Activated CD8-positive, alpha-beta T cell treated with anti-CD3 and anti-CD28 coated beads, Interleukin-2, amount 10 ng/mL, durations not matched to agents 7 days and 5 days (primary cell): Measurements from ENCODE around the gene DNAL4. TPM values are rescaled to one million over a fixed set of nuclear protein-coding genes. Genes with fewer than 3 reads are reported as not detected.
A peak's percentile ranks its signal among the peaks of the same experiment; 100 is the strongest.

Source experiments
- ATAC-seq: fragments of 150-1000 bp; cut with Tn5 transposase; one replicate; pipeline ENCODE4 v1.10.0; 2021; ENCODE audit warnings: moderate library complexity
- CTCF ChIA-PET: fragments of 350-600 bp; sonication (Branson Sonifier 250); formaldehyde crosslinking; loops from one replicate; lab custom pipeline; 2021; ENCODE audit warnings: antibody characterized with exemption; lab: Charles Lee
- POLR2A ChIA-PET: fragments of 350-600 bp; sonication (Branson Sonifier 250); formaldehyde crosslinking; loops from one replicate; lab custom pipeline; 2021; ENCODE audit warnings: antibody characterized with exemption; lab: Charles Lee
- DNase-seq: peaks from one replicate; pipeline ENCODE4 v3.0.0-alpha.2; 2020
- H3K27ac Mint-ChIP-seq: one replicate; pipeline ENCODE4 v1.8.0; 2021; ENCODE audit warnings: mild to moderate bottlenecking, mixed read lengths
- H3K27me3 Mint-ChIP-seq: one replicate; pipeline ENCODE4 v1.8.0; 2021; ENCODE audit warnings: low read depth, mixed read lengths
- H3K36me3 Mint-ChIP-seq: one replicate; pipeline ENCODE4 v1.8.0; 2021; ENCODE audit warnings: low read depth, mixed read lengths
- H3K4me1 Mint-ChIP-seq: one replicate; pipeline ENCODE4 v1.8.0; 2021; ENCODE audit warnings: low read depth, mixed read lengths
- H3K4me3 Mint-ChIP-seq: one replicate; pipeline ENCODE4 v1.8.0; 2021; ENCODE audit warnings: mild to moderate bottlenecking, mixed read lengths
- H3K9me3 Mint-ChIP-seq: one replicate; pipeline ENCODE4 v1.8.0; 2022; ENCODE audit warnings: mixed read lengths; ENCODE audit not compliant: insufficient read depth
- total RNA-seq, 2 experiments: library from RNA; stranded (reverse); gene quantifications; one replicate each; pipeline ENCODE4 v1.2.3, GENCODE V29; 2021

The DNAL4 gene
- total RNA-seq, 2 experiments from 2014 or later, result 8.0 to 8.6 TPM

DNA sequence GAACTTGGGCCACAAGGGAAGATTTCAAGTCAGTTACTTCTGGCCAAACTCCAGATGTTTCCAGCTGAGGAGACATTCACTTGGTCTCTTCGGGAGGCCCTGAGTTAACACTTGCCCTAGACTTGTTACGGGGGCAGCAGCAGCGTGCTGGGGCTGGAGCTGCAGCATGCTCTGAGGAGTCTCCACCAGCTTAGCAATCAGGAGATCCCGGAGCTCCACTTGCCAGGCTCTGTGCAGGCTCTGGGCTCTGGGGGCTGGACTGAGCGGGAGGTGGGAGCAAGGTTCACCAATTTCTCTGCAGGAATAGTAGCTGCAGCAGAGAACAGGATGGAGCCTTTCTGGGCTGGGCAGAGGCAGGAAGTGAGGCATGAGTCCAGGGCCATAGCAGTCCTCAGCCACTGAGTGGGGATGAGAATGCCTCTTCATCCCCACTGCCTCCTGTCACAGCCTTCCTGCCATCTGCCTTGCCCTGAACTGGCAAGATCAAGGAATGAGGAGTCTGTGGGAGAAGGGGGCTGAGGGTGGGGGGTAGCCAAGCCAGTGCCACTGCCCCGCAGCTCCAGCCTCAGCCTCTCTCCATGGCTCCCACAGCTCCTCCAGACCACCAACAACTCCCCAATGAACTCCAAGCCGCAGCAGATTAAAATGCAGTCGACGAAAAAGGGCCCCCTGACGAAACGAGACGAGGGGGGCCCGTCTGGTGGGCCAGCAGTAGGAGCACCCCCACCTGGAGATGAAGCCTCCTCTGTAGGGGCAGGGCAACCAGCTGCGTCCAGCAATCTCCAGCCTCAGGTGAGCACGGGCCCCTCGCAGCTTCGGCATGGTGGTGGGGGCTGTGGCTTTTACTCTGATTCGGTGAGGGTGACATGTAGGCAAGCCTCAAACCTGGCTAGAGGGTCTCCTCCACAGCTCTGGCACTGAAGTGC lies 64.8 kb downstream of the DNAL4 start:
- H3K9me3 Mint-ChIP-seq, result no peaks in the 10 kb centered on the region
- H3K27ac Mint-ChIP-seq, result peak overlapping the region; percentile 16
- ATAC-seq (no peak), DNase-seq (no peak)
- POLR2A ChIA-PET, result interaction anchor here (1.8 to 16.4 kb wide), 2 partner anchors 14 to 23 kb away, joined by 6 to 307 read pairs; partner anchors contain the start of gene SUN2
- H3K4me3 Mint-ChIP-seq, result no peak overlapping the region
- peaks cover 8% of the 10 kb centered on the region for H3K4me1 Mint-ChIP-seq
- H3K27me3 Mint-ChIP-seq, result no peaks in the 10 kb centered on the region
- peaks cover 69% of the 10 kb centered on the region for H3K36me3 Mint-ChIP-seq
- CTCF ChIA-PET, result no interaction called here

Other genes with a start within 250 kb of the DNAL4 start
- gene DMC1, start 224.0 kb downstream of the DNAL4 start, total RNA-seq, result 10 to 100 TPM; 10.1 to 12.1 TPM
- gene FAM227A, start 137.8 kb downstream of the DNAL4 start, total RNA-seq, result under 1 TPM; 0.87 to 0.89 TPM
- 10 to 100 TPM; 11.6 to 13.6 TPM for gene CBY1, start 137.5 kb downstream of the DNAL4 start, total RNA-seq
- 10 to 100 TPM; 91.3 to 98.7 TPM for gene TOMM22, start 112.2 kb downstream of the DNAL4 start, total RNA-seq
- 10 to 100 TPM; 60.0 to 63.7 TPM for gene JOSD1, start 93.2 kb downstream of the DNAL4 start, total RNA-seq
- 10 to 100 TPM; 71.8 to 73.9 TPM for gene GTPBP1, start 88.2 kb downstream of the DNAL4 start, total RNA-seq
- 100 to 1,000 TPM; 481 to 482 TPM for gene SUN2, start 38.1 kb downstream of the DNAL4 start, total RNA-seq
- under 1 TPM; 0.68 to 0.76 TPM for gene NPTXR, start 49.9 kb upstream of the DNAL4 start, total RNA-seq
- gene CBX6, start 78.1 kb upstream of the DNAL4 start, total RNA-seq, result 10 to 100 TPM; 61.4 to 61.8 TPM
- not detected for gene APOBEC3A, start 163.5 kb upstream of the DNAL4 start, total RNA-seq
- 10 to 100 TPM; 12.1 to 13.3 TPM for gene APOBEC3B, start 188.2 kb upstream of the DNAL4 start, total RNA-seq
- 100 to 1,000 TPM; 138 to 147 TPM for gene APOBEC3C, start 220.1 kb upstream of the DNAL4 start, total RNA-seq
- 10 to 100 TPM; 49.1 to 51.5 TPM for gene APOBEC3D, start 227.0 kb upstream of the DNAL4 start, total RNA-seq
- 10 to 100 TPM; 43.1 to 48.8 TPM for gene APOBEC3F, start 246.7 kb upstream of the DNAL4 start, total RNA-seq